Pons (tissue), 1 donor: ENCODE data around the gene TAS2R14.

Experiments used
- DNase-seq: peaks from one replicate; pipeline ENCODE4 v3.0.0-alpha.2; 2016; ENCODE audit warnings: low spot score

TAS2R14 gene

GRCh38 chr12:10904686-10905085 lies 34.4 kb downstream of the TAS2R14 start:
- no peak for DNase-seq

DNA sequence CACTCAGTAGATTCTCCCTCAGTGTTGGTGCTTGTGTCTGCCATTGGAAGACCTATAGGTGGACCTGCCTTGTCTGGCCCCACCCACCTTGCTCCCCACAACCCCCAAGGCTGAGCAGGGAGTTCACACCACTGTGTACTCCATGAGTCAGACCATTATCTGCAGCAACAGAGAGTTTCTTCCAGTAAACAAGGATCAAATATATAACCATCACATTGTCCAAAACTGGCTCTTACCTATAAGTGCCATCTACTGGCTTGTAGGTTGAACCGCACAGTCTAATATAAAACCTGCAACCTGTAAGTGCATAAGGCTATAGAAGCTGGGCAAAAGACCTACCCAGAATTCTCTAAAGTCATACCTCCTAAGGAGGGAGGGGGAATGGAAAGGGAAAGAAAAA lies 37.6 kb downstream of the TAS2R14 start:
- no peak for DNase-seq

DNA sequence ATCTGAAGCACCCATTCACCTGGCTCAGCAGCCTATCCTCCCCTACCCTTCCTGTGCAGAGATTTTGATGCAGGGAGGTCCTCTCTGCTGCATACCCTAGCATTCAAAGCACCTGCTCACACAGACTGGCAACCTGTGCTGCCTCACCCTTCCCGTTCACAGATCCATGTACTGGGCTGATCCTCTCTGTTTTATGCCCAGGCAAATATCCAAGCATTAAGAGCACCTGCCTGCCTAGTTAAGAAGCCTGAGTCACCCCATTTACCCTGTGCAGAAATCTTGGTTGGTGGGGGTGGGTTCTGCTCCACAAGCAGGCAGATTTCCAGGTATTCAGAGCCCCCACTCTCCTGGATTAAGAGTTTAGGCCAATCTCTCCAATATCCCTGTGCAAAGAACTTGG lies 38.1 kb downstream of the TAS2R14 start:
- no peak for DNase-seq

- DNase-seq: no peak
These were observed 38.5 kb downstream of the TAS2R14 start for GRCh38 chr12:10900530-10900929.

DNA sequence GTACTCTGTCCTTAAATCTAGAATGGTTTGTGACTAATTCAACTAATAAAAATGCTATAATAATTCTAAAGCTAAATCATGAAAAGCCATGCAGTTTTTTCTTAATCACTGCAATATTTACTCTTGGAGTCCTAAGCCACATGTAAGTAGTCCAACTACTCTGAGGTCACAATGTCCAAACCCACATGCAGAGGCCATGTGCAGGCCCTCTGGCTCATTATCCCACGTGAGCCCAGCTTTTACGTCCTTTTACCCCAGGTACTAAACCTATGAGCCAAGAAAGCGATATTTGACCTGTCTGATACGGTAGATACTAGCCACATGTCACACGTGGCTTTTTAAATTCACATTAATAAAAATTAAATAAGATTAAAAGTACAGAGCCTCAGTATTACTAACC lies 42.2 kb downstream of the TAS2R14 start:
- no peak for DNase-seq

DNA sequence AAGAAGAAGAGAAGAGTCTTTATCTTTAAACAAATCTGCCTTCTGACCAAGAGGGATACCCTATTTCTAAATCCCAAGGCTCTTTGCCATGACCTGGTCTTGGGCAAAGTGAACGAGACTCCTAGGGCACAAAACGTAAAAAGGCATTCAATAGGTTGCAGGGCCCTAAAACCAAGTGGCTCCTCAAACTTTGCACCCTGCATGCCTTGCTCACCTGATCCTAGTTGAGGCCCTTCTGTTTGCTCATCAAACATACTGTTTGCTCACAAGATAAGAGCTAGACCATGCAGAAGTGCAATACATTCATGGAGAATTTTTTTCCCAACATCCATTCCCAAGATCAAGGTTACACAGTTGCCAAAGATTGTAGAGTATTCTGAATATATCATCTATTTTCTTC lies 47.1 kb downstream of the TAS2R14 start:
- no peak for DNase-seq

DNA sequence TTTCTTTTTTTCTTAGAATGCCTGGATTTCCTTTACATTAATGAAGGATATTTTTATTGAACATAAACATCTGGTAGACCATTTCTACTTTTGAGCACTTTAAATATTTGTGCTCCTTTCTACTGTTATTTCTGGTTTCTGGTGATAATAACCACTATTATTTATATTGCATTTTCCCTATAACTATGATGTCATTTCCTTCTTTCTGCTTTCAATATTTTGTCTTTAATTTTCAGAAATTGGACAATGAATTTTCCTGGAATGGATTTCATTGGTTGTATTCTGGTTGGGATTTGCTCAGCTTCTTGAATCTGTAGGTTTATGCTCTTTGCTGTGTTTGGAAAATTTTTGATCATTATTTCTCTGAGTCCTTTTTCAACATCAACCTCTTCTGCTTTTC lies 49.8 kb downstream of the TAS2R14 start:
- DNase-seq: no peak
